Esophagus muscularis mucosa (tissue), 4 donors: Measurements from ENCODE around the gene HHIPL1. TPM values are rescaled to one million over a fixed set of nuclear protein-coding genes. Genes with fewer than 3 reads are reported as not detected.

Experiments used
- DNase-seq: peaks from one replicate; pipeline ENCODE4 v3.0.0-alpha.2; 2017; ENCODE audit errors: extremely low spot score
- H3K27ac ChIP-seq, 4 donors: fragments of 200-600 bp; sonication (generic); replicated peaks in 1 of 4; 1 replicate in 3 of 4; 2 replicates in 1 of 4; pipeline ENCODE4 v1.5.1; 2016 to 2019; ENCODE audit warnings: mild to moderate bottlenecking in 1 of 4
- H3K27me3 ChIP-seq, 4 donors: fragments of 200-600 bp; sonication (generic); one replicate each; pipeline versions ENCODE4 v1.5.1 to v1.6.0; 2016 to 2019
- H3K36me3 ChIP-seq, 4 donors: fragments of 200-600 bp; sonication (generic); one replicate each; pipeline ENCODE4 v1.5.1; 2016 to 2019
- H3K4me1 ChIP-seq, 4 donors: fragments of 200-600 bp; sonication (generic); one replicate each; pipeline ENCODE4 v1.5.1; 2016 to 2019
- H3K4me3 ChIP-seq, 4 donors: fragments of 200-600 bp; sonication (generic); 1 replicate in 2 of 4; 2 replicates in 2 of 4; pipeline ENCODE4 v1.5.1; 2016 to 2019; ENCODE audit warnings: mild to moderate bottlenecking in 4 of 4, moderate library complexity in 1 of 4
- H3K9me3 ChIP-seq, 4 donors: fragments of 200-600 bp; sonication (generic); 1 replicate in 3 of 4; 2 replicates in 1 of 4; pipeline ENCODE4 v1.5.1; 2016 to 2019
- EP300 ChIP-seq: sonication (generic); formaldehyde crosslinking; IDR thresholded peaks from one replicate; pipeline ENCODE4 v1.6.1; 2017; ENCODE audit warnings: antibody characterized with exemption
- POLR2A ChIP-seq: fragments of 450-650 bp; IDR thresholded peaks from one replicate; pipeline ENCODE4 v1.6.1; 2017; ENCODE audit warnings: antibody characterized with exemption, moderate library complexity, mild to moderate bottlenecking, low read depth
- POLR2AphosphoS5 ChIP-seq, 2 donors: sonication (generic); formaldehyde crosslinking; IDR thresholded peaks; one replicate each; pipeline ENCODE4 v1.6.1; 2017; ENCODE audit warnings: antibody characterized with exemption in 2 of 2
- WGBS: methylation state at CpG from one replicate; pipeline ENCODE4 v1.1.5; 2018; 5-methylcytosine and 5-hydroxymethylcytosine counted together
- intact Hi-C: fragments of 100-400 bp; cut with DNase I; formaldehyde crosslinking; loops from one replicate; pipeline ENCODE4 v1.15.1; 2023
- total RNA-seq, 4 donors: library from RNA; depleted of rRNA; stranded (reverse); fragments of >200 nt; gene quantifications; one replicate each; pipeline versions ENCODE4 v1.1.0 to v1.2.1, GENCODE V29; 2016
- TF ChIP-seq, protein P1 (sequence below), 3 experiments: fragments of 200-600 bp in 2 of 3; fragments of 450-650 bp in 1 of 3; sonication (generic) in 2 of 3; IDR thresholded peaks; one replicate each; pipeline ENCODE4 v1.5.1; 2017 to 2019; ENCODE audit warnings: antibody characterized with exemption in 3 of 3, mild to moderate bottlenecking in 2 of 3, moderate library complexity in 1 of 3

Gene HHIPL1
- total RNA-seq, 4 donors from 2014 or later, result 4.2 to 9.1 (median 5.9) TPM

DNA sequence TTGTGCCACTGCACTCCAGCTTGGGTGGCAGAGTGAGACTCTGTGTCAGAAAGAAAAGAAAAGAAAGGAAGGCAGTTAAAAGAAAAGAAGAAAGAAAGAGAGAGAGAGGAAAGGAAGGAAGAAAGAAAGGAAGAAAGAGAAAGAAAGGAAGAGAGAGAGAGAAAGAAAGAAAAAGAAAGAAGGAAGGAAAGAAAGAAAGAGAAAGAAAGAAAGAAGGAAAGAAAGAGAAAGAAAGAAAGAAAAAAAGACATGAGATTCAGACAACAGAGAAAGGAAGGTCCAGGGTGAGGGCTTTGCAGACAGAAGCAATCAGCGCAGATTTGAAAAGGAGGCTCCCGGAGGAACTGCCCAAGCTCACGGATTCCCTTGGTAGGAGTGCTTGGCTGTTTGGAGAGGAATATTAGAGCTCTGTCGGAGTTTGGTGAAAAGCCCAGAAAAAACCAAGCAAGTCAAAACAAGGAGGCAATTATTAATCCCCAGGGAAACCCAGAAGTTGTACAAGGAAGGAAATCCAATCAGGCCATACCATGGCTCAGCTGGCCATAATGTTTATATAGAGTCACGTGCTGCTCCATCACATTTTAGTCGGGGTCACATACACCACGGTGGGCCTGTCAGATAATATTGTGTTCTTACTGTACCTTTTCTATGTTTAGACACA lies 29.3 kb upstream of the HHIPL1 start:
- 32% methylated on average over 7 of the region's 7 CpGs for WGBS
- no peaks in the 10 kb centered on the region for H3K9me3 ChIP-seq
- H3K27ac ChIP-seq, result peak overlapping the region in 2 of 4 donors; percentile 8 to 40
- DNase-seq, result no peak
- no peak overlapping the region for H3K4me3 ChIP-seq
- TF ChIP-seq POLR2AphosphoS5 (IDR thresholded peaks at IDR 0.05) (no peak), POLR2A (no peak), EP300 (no peak)
- TF ChIP-seq, protein P1, sequence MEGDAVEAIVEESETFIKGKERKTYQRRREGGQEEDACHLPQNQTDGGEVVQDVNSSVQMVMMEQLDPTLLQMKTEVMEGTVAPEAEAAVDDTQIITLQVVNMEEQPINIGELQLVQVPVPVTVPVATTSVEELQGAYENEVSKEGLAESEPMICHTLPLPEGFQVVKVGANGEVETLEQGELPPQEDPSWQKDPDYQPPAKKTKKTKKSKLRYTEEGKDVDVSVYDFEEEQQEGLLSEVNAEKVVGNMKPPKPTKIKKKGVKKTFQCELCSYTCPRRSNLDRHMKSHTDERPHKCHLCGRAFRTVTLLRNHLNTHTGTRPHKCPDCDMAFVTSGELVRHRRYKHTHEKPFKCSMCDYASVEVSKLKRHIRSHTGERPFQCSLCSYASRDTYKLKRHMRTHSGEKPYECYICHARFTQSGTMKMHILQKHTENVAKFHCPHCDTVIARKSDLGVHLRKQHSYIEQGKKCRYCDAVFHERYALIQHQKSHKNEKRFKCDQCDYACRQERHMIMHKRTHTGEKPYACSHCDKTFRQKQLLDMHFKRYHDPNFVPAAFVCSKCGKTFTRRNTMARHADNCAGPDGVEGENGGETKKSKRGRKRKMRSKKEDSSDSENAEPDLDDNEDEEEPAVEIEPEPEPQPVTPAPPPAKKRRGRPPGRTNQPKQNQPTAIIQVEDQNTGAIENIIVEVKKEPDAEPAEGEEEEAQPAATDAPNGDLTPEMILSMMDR (IDR thresholded peaks at IDR 0.05), result no peak
- intact Hi-C loops, result no loop called here
- no peaks in the 10 kb centered on the region for H3K36me3 ChIP-seq
- peaks cover 0 to 11% (median 0%) of the 10 kb centered on the region in 4 donors for H3K27me3 ChIP-seq
- H3K4me1 ChIP-seq, result peaks cover 16 to 31% (median 28%) of the 10 kb centered on the region in 4 donors

DNA sequence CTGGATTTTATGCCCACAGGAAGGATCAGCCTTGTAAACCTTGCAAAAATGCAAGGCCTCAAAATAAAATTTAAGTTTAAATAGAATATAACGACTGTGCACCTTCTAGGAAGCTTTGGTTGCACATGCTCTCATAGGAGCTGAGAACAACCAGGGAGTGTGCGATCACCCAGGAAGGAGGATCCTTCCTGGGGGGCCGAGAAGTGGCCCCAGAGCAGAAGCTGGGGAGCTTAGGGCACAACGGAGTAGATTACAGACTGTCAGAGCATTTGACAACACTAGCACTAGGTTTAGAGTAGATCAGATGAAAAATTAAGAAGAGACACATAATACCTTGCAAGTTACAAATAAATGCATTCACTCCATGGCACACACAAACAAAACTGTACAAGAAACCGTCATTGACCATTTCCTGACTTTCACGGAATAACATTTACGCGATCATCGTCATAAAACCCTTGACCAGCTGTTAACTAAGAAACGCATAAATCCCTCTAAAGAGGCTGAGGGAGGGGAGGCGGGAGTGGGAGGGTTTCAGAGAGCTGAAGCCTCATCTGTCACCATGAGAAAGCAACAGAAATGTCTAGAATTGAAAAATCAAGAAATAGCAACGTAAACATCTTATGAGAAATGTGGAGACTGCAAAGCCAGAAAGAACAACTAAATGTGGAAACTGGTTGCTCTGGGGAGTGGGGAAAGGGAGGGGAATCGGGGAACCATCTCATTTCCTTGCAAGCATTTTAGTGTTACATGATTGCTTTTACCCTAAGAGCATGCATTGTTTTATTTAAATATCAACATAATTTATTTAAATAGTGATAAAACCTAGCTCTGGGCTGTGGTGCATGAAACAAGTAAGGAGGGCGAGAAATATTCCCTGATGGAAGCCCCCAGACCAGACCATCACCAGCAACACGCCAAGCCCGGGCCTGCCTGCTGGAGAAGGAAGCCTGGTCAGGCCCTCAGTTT lies 27.8 kb upstream of the HHIPL1 start:
- no peak for TF ChIP-seq EP300
- intact Hi-C loops, result no loop called here
- WGBS, result 75% methylated on average over 16 of the region's 16 CpGs
- no peak overlapping the region for H3K4me3 ChIP-seq
- H3K36me3 ChIP-seq, result no peaks in the 10 kb centered on the region
- no peaks in the 10 kb centered on the region for H3K9me3 ChIP-seq
- H3K27ac ChIP-seq, result no peak overlapping the region
- no peak for DNase-seq
- peaks cover 16 to 31% (median 28%) of the 10 kb centered on the region in 4 donors for H3K4me1 ChIP-seq
- peaks cover 0 to 18% (median 0%) of the 10 kb centered on the region in 4 donors for H3K27me3 ChIP-seq

DNA sequence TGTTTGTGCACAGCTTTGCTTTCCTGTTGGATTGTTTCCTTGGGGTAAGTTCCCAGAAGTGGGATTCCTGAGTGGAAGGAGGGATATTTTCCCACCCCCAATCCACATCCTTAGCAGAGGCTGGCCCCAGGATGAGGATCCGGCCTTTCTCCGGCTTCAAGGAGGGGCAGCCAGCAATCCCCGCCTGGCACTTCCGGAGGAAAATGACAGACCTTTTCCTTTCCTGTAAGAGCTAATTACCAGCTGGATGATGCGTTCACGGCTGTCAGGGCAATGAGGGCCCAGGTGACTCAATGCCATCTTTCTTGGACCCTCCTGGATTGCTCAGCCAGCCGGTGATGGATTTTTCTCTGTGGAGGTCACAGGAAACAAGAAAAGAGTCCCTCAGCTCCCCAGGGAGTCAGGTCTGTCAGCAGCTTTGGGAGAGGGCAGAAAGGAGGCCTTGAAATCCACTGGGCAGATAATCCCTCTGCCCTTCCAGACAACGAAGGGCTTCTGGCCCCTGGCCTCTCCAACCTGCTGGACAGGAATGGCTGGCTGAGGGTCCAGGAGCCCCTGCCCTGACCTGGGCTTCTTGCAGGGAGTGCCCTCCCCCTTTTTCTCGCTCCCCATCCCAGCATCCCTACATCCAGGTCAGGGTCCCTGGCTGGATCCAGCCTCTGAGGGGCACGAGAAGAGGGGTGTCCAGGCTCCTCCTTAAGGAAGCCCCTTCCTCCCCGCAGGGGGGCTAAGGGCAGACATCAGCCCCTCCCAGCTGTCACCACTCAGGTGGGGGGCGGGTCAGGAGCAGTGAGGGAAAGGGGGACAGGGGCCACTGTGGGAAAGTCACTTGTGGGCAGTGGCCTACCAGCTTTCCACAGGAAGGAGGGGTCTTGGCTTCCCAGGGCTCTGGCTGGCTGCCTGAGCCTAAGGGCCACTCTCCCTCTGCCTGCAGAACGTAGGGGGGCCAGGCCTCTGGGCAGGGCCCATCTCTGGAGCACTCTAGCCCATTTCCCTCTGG lies 24.8 kb upstream of the HHIPL1 start:
- Histone ChIP-seq H3K9me3 (no peaks in the 10 kb centered on the region), H3K27me3 (peaks cover 0 to 18% (median 0%) of the 10 kb centered on the region in 4 donors), H3K4me3 (no peak overlapping the region), H3K4me1 (peaks cover 22 to 36% (median 29%) of the 10 kb centered on the region in 4 donors), H3K36me3 (no peaks in the 10 kb centered on the region), H3K27ac (peak overlapping the region in 3 of 4 donors; percentile 13 to 68 (median 36))
- WGBS, result 73% methylated on average over 8 of the region's 13 CpGs
- DNase-seq, result no peak
- intact Hi-C loops, result no loop called here
- TF ChIP-seq POLR2A, result no peak
- TF ChIP-seq, protein P1 (IDR thresholded peaks at IDR 0.05), result no peak
- no peak for TF ChIP-seq EP300
- TF ChIP-seq POLR2AphosphoS5 (IDR thresholded peaks at IDR 0.05), result peak; percentile 51 to 64

DNA sequence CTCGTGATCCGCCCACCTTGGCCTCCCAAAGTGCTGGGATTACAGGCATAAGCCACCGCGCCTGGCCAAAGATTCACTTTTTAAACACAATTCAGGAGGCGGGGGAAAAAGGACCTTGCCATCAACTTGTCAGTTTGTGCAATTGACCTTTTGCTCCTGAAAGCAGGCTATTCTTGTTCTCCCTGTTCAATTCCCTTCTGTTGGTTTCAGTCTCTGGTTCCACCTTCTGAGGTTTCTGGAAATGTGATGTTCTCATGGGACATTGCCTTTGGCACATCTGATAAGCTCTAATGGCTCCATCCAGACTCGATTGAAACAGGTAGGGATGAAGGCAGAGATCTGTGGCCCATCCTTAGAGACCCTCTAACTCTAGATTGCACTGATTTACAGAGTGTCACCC lies 23.0 kb upstream of the HHIPL1 start:
- Histone ChIP-seq H3K36me3 (no peaks in the 10 kb centered on the region), H3K4me3 (no peak overlapping the region), H3K27ac (no peak overlapping the region), H3K9me3 (no peaks in the 10 kb centered on the region), H3K4me1 (peaks cover 15 to 23% (median 18%) of the 10 kb centered on the region in 4 donors), H3K27me3 (peaks cover 0 to 18% (median 0%) of the 10 kb centered on the region in 4 donors)
- intact Hi-C loops, result no loop called here
- no peak for DNase-seq
- 87% methylated on average over 6 of the region's 6 CpGs for WGBS
- no peak for TF ChIP-seq POLR2AphosphoS5 (IDR thresholded peaks at IDR 0.05)
- no peak for TF ChIP-seq EP300

DNA sequence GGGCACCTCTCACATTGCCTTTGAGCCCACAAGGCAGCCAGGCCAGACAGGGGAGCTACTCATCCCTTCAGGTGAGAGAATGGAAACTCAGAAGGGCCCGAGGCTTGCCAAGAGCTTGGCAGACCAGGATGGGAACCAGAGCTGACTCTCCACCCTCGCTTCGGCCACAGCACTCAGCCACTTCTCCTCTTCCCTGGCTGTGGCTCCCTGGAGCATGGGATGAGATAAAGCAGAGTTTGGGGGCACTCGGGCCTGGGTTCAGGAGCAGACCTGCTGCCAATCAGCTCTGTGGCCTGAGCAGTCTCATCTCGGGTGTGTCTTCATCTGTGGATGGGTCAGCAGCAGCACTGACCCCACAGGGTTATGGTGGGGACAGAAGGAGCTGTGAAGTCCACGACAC lies 20.9 kb upstream of the HHIPL1 start:
- no peak for DNase-seq
- WGBS, result 78% methylated on average over 4 of the region's 6 CpGs
- Histone ChIP-seq H3K27ac (peak overlapping the region in 1 of 4 donors; percentile 58), H3K4me3 (no peak overlapping the region), H3K27me3 (peaks cover 0 to 13% (median 0%) of the 10 kb centered on the region in 4 donors), H3K9me3 (no peaks in the 10 kb centered on the region), H3K36me3 (no peaks in the 10 kb centered on the region), H3K4me1 (peaks cover 17 to 29% (median 24%) of the 10 kb centered on the region in 4 donors)
- intact Hi-C loops, result no loop called here
- TF ChIP-seq POLR2AphosphoS5 (IDR thresholded peaks at IDR 0.05) (no peak), EP300 (no peak), POLR2A (no peak)
- TF ChIP-seq, protein P1 (IDR thresholded peaks at IDR 0.05), result no peak
